HG03066 (cell line): ENCODE data around the gene FAM53B.
A peak's percentile ranks its signal among the peaks of the same experiment; 100 is the strongest.

Experiments used
- ATAC-seq: cut with Tn5 transposase; IDR thresholded peaks from one replicate; pipeline ENCODE4 v1.9.1; 2021; ENCODE audit warnings: low read depth; ENCODE audit not compliant: unreplicated experiment

Gene FAM53B

GRCh38 chr10:124652200-124652599 is 92.0 kb downstream of the FAM53B start:
- no peak for ATAC-seq

GRCh38 chr10:124651402-124651891 is 92.7 kb downstream of the FAM53B start:
- no peak for ATAC-seq

DNA sequence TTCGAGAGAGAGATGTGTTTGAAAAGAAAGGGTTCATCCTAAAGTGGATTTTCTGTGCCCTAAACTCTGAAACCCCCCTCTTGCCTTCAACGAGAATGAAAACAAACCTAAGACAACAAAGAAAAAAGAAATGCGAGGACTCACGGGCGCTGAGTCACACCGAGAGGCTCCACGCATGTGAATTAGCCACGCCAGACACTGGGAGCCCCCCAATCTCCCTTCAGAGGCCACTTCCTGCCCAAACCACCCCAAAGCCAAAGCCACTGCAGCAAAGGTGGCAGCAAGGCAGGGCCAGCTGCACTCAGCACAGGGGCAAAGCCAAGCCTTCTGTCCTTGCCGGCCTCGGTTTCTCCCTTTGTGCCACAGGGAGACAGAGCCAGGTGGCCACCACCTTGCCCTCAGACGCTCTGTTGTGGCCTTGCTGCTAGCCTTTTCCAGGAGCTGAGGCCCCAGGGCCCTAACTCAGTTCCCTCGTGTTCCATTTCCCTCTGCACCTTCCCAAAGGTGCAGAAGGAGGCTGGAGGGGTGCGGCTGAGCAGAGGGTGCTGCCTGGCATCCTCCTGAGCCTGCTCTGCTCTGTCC is 93.3 kb downstream of the FAM53B start:
- no peak for ATAC-seq

- ATAC-seq, result no peak
Measured at GRCh38 chr10:124650263-124650662, 93.9 kb downstream of the FAM53B start.

- no peak for ATAC-seq
Measured at GRCh38 chr10:124649214-124649613, 95.0 kb downstream of the FAM53B start.

DNA sequence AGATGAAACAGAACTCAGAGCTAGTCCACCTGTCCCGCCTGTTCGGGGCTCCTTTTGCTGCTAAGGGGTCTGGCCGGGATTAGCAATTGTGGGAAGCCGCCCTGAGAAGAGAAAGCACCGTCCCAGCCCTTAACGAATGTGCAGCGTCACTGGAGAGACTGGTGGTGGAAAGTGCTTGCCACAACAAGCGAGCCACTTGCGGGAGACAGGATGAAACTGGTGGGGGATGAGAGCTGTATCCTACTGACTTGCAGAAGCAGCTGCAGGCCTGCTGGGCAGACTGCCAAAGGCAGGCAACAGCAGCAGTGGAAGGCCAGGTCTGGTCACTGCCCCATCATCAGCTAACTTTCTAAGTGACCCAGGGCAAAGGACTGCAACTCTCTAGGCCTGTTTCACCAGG is 95.4 kb downstream of the FAM53B start:
- ATAC-seq, result peak; percentile 58

GRCh38 chr10:124648131-124648475 is 96.1 kb downstream of the FAM53B start:
- ATAC-seq, result no peak

DNA sequence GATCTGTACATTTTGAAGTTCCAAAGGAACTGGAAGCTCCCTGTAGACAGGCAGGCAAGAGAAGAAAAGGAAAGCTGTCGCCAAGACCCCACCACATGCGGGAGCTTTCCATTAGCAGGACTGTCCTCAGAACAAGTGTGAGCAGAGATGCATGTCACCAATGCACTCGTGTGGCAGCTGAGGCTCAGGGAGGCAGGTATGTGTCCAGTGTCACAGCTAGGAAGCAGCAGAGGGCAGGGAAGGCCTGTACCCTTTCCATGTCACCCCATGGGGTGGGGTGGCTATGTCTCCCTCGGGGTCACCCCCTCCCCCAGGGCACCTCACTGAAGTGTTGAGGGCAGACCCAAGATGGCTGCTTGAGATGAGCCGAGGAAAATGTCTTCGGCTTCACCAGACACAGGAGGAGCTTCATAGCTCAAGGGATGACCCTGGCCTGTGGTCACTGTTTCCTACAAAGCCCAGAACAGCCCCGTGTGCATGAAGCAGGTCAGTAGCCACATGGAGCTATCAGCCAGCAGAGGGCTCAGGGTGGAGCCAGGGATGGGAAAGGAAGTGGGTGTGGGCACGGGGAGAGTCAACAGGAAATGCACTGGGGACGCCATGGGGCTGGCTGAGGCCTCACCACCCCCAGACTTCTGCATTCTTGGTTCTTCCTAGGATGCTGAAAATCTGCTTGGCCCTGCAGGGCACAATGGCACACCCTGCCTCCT is 96.6 kb downstream of the FAM53B start:
- no peak for ATAC-seq

GRCh38 chr10:124646483-124647352 is 97.5 kb downstream of the FAM53B start:
- no peak for ATAC-seq

GRCh38 chr10:124645467-124646095 is 98.6 kb downstream of the FAM53B start:
- ATAC-seq, result no peak

DNA sequence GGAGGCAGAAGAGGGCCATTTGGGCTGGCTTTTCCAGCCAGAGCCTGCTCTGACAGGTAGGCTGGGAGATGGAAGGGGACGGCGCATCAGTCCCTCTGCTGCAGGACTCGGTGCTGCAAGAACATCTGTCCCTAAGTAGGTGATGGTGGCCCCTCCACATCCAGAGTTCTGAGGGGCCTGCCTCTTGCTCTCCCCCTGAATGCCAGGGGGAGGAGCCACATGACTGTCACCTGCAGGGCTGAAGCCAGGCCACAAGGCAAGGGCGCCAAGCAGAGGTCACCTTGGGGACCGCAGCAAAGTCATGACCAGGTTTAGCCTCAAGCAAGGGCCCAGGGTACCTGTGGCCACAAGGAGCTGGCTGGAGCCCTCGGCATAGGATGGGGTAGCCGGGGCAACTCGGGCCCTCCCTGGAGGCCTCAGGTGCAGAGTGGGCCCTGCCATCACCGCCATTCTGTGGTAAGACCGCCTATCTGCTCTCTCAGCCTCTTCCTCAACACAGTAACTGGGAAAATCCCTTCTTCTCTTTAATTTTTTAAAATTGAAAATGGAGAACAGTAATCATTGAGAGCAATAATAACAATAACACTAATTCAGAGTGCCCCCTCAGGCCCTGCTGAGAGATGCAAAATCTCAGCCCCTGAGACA is 99.3 kb downstream of the FAM53B start:
- no peak for ATAC-seq

- no peak for ATAC-seq
Measured at GRCh38 chr10:124644236-124644635, 99.9 kb downstream of the FAM53B start.

DNA sequence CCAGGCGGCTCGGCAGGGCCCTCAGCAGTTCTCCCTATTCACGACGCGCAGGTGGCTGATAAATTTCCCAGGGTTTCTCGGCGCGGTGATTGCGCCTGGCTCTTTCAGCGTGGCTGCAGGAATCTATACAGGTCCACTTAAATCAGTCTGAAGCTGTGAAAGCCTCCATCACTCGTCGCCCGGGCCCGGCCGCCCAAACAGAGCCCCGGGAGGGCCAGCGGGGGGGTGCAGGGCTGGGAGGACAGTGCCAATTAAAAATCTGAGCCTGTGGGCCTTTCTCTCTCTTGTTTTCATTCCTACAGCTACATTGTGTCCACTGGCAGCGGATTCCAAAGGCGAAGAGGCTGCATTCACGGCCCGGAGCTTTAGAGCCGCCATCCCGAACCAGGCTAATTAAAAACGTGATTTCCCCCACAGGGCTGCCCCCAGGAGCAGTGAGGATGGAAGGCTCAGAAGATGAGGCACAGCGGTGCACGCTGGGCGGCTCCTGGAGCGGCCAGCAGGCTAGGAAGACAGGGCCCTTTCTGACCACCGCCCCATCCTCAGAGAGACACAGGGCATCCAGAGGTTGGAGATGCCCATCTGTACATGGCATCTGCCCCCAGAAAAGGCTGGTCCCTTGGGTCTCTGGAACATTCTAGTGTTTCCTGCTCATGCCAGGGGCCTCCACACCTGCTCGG is 100.7 kb downstream of the FAM53B start:
- ATAC-seq, result no peak

DNA sequence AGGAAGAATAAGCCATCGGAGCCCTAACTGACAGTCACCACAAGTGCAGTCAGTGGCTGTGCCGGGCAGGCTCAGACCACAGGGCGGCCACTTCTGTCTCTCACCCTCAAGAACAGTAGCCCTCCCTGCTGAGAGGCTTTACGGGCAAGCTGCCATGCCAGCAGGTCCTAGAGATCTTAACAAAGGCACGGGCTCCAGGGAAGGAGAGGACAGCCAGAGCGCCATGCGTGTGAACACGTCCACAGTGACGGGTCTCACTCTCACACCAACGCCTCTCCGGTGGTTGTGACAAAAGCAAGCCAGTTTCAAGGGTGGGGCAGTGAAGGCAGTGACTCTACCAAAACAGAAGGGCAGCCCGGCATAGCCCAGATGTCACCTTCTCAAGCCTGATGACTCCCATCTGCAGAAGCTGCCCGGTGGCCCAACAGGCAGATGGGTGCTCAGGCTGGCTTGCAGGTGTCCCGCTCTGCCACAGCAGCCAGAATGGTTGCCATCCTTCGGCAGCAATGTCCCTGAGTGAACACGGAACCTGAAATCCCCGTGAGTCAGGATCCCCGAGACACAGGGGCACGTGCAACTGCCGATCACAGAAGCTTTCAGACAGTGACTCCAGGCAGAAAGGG is 102.0 kb downstream of the FAM53B start:
- no peak for ATAC-seq

- ATAC-seq, result peak; percentile 46
Measured at GRCh38 chr10:124641282-124642087, 102.7 kb downstream of the FAM53B start.

DNA sequence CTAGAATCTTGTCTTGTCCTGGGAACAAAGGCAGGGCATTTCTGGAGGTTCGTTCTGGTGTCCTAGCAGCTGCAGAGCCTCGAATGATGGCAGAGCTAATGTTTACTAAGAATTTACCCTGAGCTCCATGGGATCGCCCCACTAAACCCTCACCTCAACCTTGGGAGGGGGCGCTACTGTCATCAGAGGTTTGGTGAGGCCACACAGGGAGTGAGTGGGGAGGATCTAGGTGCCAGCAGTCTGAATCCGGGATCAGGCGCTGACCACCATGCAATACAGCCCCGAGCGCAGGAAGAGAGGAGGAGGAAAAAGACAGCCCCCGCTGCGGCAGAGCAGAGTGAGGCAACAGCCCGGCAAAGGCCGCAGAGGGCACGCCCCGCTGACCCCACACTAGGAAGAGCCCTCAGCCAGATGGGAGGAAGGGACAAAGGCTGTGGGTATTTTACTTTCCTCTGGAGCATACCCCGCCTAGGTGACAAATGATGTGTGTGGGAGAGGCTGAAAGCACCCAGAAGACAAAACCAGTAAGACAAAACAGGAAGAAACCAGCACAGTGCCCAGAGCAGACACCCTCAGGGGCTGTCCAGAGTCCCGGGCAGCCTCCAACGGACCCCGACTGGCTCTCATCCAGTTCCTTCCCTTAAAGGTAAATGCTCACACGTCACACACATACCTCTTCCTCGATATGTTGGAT is 103.5 kb downstream of the FAM53B start:
- ATAC-seq, result peak; percentile 54

DNA sequence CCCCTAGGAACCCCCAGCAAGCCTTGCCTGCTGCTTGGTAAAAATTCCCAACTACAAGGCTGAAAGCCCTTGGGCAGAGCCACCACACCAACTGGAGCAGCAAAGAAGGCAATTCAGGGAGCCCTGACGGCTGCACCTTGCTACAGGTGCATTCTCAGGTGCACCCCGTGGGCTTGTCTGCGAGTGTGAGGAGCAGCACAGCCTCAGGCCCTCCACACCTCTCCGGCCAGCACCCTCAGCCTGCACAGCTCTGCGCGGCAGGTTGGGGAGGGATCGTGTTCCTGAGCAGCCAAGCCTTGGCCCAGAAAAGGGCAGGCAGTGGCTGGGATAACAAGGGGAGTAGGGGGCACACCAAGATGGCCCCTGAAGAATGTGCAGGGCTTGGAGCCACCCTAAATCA is 104.1 kb downstream of the FAM53B start:
- no peak for ATAC-seq

DNA sequence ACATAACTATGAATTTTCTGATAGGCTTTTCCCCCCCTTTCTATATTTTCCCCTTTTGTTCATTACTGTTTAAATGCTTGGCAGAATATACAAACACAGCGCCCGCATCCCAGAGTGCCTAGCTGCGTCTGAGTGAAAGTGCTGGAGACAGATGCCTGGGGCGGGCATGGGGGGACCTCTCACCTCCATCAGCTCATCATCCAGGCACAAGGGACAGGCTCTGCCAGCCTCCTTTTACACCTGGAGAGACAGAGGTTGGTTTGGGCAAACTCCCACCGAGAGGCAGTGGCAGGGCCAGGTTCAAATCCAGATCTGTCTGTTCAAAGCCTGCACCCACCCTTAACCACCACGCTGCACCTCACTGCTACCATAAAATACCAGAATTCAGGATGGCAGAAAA is 104.5 kb downstream of the FAM53B start:
- no peak for ATAC-seq
